HEK293 (cell line): ENCODE data around the gene C3orf80.
"Not testable (repeated sequence)": the region's sequence is repeated elsewhere in the genome, so short reads cannot be mapped to it uniquely, and the experiment has no call there.

Experiments used
- CTCF ChIA-PET: fragments of 350-600 bp; formaldehyde crosslinking; extraction: SDS; loops from one replicate; lab custom pipeline; 2021; ENCODE audit warnings: antibody characterized with exemption; lab: Yijun Ruan, JAX
- POLR2A ChIA-PET: fragments of 300-600 bp; formaldehyde crosslinking; extraction: SDS; loops from one replicate; lab custom pipeline; 2020; ENCODE audit warnings: antibody characterized with exemption, inconsistent platforms; lab: Yijun Ruan, JAX
- H3K27ac ChIP-seq: fragments of 200-500 bp; sonication (Bioruptor generic); 2 replicates; pipeline ENCODE4 v1.5.1; 2014; ENCODE audit warnings: low read depth, low read length, control low read depth, inconsistent platforms; ENCODE audit errors: extremely low read depth
- H3K36me3 ChIP-seq, 2 experiments: fragments of 200-500 bp in 1 of 2; sonication (Bioruptor generic) in 1 of 2; 1 replicate in 1 of 2; 2 replicates in 1 of 2; pipeline ENCODE4 v1.5.1; 2014 to 2017; ENCODE audit warnings: inconsistent platforms in 2 of 2, low read length in 2 of 2; ENCODE audit not compliant: control insufficient read depth in 2 of 2, insufficient read depth in 1 of 2
- H3K4me1 ChIP-seq: fragments of 200-500 bp; sonication (Bioruptor generic); 2 replicates; pipeline ENCODE4 v1.5.1; 2014; ENCODE audit warnings: mild to moderate bottlenecking, low read length, inconsistent platforms; ENCODE audit not compliant: control insufficient read depth, insufficient read depth
- H3K4me3 ChIP-seq: 2 replicates; pipeline ENCODE4 v1.5.1; 2011; ENCODE audit warnings: low read depth, mild to moderate bottlenecking, control low read depth, low read length, moderate library complexity
- H3K9me3 ChIP-seq: fragments of 200-500 bp; sonication (Bioruptor generic); 2 replicates; pipeline ENCODE4 v1.5.1; 2014; ENCODE audit warnings: low read depth, low read length, inconsistent platforms; ENCODE audit not compliant: control insufficient read depth, insufficient read depth
- EGR2 ChIP-seq: fragments of 450-650 bp; formaldehyde crosslinking; IDR thresholded peaks from 2 replicates; pipeline ENCODE4 v1.5.1; 2016; ENCODE audit warnings: low read depth, missing biosample characterization, missing genetic modification characterization
- OSR2 ChIP-seq: fragments of 450-650 bp; formaldehyde crosslinking; IDR thresholded peaks from 2 replicates; pipeline ENCODE4 v1.5.1; 2016; ENCODE audit warnings: missing biosample characterization, missing genetic modification characterization
- OVOL3 ChIP-seq: fragments of 450-650 bp; formaldehyde crosslinking; IDR thresholded peaks from 2 replicates; pipeline ENCODE4 v1.5.1; 2016; ENCODE audit warnings: missing biosample characterization, missing genetic modification characterization
- PBX3 ChIP-seq: sonication (generic); formaldehyde crosslinking; IDR thresholded peaks from 2 replicates; pipeline ENCODE4 v1.8.1; 2022; ENCODE audit warnings: mild to moderate bottlenecking, moderate library complexity, missing genetic modification reagents
- SP3 ChIP-seq: fragments of 450-650 bp; formaldehyde crosslinking; IDR thresholded peaks from 2 replicates; pipeline ENCODE4 v1.5.1; 2016; ENCODE audit warnings: missing biosample characterization, missing genetic modification characterization
- ZBTB11 ChIP-seq: fragments of 450-650 bp; formaldehyde crosslinking; conservative IDR thresholded peaks from 2 replicates; pipeline ENCODE4 v1.5.1; 2016; ENCODE audit warnings: low read depth, missing biosample characterization, missing genetic modification characterization
- ZBTB17 ChIP-seq: fragments of 450-650 bp; formaldehyde crosslinking; IDR thresholded peaks from 2 replicates; pipeline ENCODE4 v1.5.1; 2016; ENCODE audit warnings: missing biosample characterization, missing genetic modification characterization
- ZBTB20 ChIP-seq: fragments of 450-650 bp; formaldehyde crosslinking; IDR thresholded peaks from 2 replicates; pipeline ENCODE4 v1.5.1; 2016; ENCODE audit warnings: missing biosample characterization, missing genetic modification characterization
- ZBTB48 ChIP-seq: fragments of 450-650 bp; formaldehyde crosslinking; IDR thresholded peaks from 2 replicates; pipeline ENCODE4 v1.5.1; 2016; ENCODE audit warnings: missing biosample characterization, missing genetic modification characterization
- ZEB2 ChIP-seq: fragments of 450-650 bp; formaldehyde crosslinking; IDR thresholded peaks from 2 replicates; pipeline ENCODE4 v1.5.1; 2016; ENCODE audit warnings: missing biosample characterization, missing genetic modification characterization
- ZFHX2 ChIP-seq: fragments of 450-650 bp; formaldehyde crosslinking; conservative IDR thresholded peaks from 2 replicates; pipeline ENCODE4 v1.5.1; 2016; ENCODE audit warnings: missing biosample characterization, missing genetic modification characterization
- ZFP37 ChIP-seq: fragments of 450-650 bp; formaldehyde crosslinking; IDR thresholded peaks from 2 replicates; pipeline ENCODE4 v1.5.1; 2016; ENCODE audit warnings: missing biosample characterization, missing genetic modification characterization
- ZNF202 ChIP-seq: fragments of 450-650 bp; formaldehyde crosslinking; IDR thresholded peaks from 2 replicates; pipeline ENCODE4 v1.5.1; 2016; ENCODE audit warnings: missing biosample characterization, missing genetic modification characterization, borderline replicate concordance
- ZNF292 ChIP-seq: fragments of 450-650 bp; formaldehyde crosslinking; IDR thresholded peaks from 2 replicates; pipeline ENCODE4 v1.5.1; 2016; ENCODE audit warnings: low read depth, missing biosample characterization, missing genetic modification characterization, borderline replicate concordance
- ZNF324 ChIP-seq: fragments of 450-650 bp; formaldehyde crosslinking; IDR thresholded peaks from 2 replicates; pipeline ENCODE4 v1.5.1; 2016; ENCODE audit warnings: missing biosample characterization, missing genetic modification characterization
- ZNF335 ChIP-seq: fragments of 450-650 bp; formaldehyde crosslinking; conservative IDR thresholded peaks from 2 replicates; pipeline ENCODE4 v1.5.1; 2016; ENCODE audit warnings: missing biosample characterization, missing genetic modification characterization
- ZNF394 ChIP-seq: fragments of 450-650 bp; formaldehyde crosslinking; IDR thresholded peaks from 2 replicates; pipeline ENCODE4 v1.5.1; 2016; ENCODE audit warnings: missing biosample characterization, missing genetic modification characterization, mild to moderate bottlenecking, moderate library complexity, borderline replicate concordance
- ZNF48 ChIP-seq: fragments of 450-650 bp; formaldehyde crosslinking; IDR thresholded peaks from 2 replicates; pipeline ENCODE4 v1.5.1; 2016; ENCODE audit warnings: missing biosample characterization, missing genetic modification characterization
- ZNF501 ChIP-seq: fragments of 450-650 bp; formaldehyde crosslinking; IDR thresholded peaks from 2 replicates; pipeline ENCODE4 v1.5.1; 2016; ENCODE audit warnings: missing biosample characterization, missing genetic modification characterization
- ZNF514 ChIP-seq: fragments of 450-650 bp; formaldehyde crosslinking; IDR thresholded peaks from 2 replicates; pipeline ENCODE4 v1.5.1; 2016; ENCODE audit warnings: missing biosample characterization, missing genetic modification characterization
- ZNF555 ChIP-seq: fragments of 450-650 bp; formaldehyde crosslinking; conservative IDR thresholded peaks from 2 replicates; pipeline ENCODE4 v1.5.1; 2017; ENCODE audit warnings: missing biosample characterization, mild to moderate bottlenecking, missing genetic modification characterization, inconsistent platforms
- ZNF629 ChIP-seq: fragments of 450-650 bp; formaldehyde crosslinking; IDR thresholded peaks from 2 replicates; pipeline ENCODE4 v1.5.1; 2017; ENCODE audit warnings: missing biosample characterization, missing genetic modification characterization
- ZNF654 ChIP-seq: fragments of 450-650 bp; formaldehyde crosslinking; IDR thresholded peaks from 2 replicates; pipeline ENCODE4 v1.5.1; 2016; ENCODE audit warnings: low read depth, missing biosample characterization, missing genetic modification characterization
- ZNF843 ChIP-seq: fragments of 450-650 bp; formaldehyde crosslinking; IDR thresholded peaks from 2 replicates; pipeline ENCODE4 v1.5.1; 2016; ENCODE audit warnings: missing biosample characterization, missing genetic modification characterization
- ZSCAN30 ChIP-seq: fragments of 450-650 bp; IDR thresholded peaks from 2 replicates; pipeline ENCODE4 v1.5.1; 2018; ENCODE audit warnings: missing biosample characterization, mild to moderate bottlenecking, missing genetic modification characterization, moderate library complexity
- ZXDB ChIP-seq: fragments of 450-650 bp; formaldehyde crosslinking; IDR thresholded peaks from 2 replicates; pipeline ENCODE4 v1.5.1; 2016; ENCODE audit warnings: missing biosample characterization, missing genetic modification characterization

The C3orf80 gene

DNA sequence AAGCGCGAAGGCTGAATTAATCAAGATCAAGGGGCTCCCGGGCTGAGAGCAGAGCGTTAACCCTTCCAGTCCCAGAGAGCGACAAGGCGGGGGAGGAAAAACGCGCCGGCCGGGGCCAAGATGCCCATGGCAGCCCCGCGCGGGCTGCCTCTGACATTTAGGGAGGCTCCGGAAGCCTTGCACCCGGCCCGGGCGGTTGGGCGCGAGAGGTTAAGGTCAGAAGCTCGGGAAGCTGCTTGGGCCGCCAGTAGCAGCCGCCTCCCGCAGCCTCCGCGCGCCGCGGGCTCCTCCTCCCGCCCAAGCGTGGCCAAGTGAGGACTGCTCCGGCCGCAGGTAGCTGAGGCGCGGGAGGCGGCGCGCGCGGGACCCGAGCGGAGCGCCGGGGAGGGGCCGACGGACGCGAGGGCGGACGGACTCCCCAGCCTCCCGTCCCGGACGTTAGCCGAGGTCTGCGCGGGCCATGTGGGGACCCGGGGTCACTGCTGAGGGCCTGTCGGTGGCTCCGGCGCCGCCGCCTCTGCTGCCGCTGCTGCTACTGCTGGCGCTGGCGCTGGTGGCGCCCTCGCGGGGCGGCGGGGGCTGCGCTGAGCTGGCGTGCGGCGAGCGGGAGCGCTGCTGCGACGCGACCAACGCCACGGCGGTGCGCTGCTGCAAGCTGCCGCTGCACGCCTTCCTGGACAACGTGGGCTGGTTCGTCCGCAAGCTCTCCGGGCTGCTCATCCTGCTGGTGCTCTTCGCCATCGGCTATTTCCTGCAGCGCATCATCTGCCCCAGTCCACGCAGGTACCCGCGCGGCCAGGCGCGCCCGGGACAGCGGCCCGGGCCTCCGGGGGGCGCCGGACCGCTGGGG lies at the start of gene C3orf80 (continued):
- 0 out of 2 replicates have a peak, but pooled peaks have one; percentile 29 for TF ChIP-seq ZNF324 (tag by site-specific recombination)
- 0 out of 2 replicates have a peak, but pooled peaks have one; percentile 36 for TF ChIP-seq ZEB2 (tag by site-specific recombination)
- peak; percentile 66 for TF ChIP-seq ZFHX2 (tag by site-specific recombination)
- TF ChIP-seq ZBTB20 (tag by site-specific recombination), result peak; percentile 65
- TF ChIP-seq OSR2, result peak; percentile 87
- TF ChIP-seq ZBTB17 (tag by site-specific recombination), result peak; percentile 89
- TF ChIP-seq ZNF514 (tag by site-specific recombination), result no peak
- peak; percentile 75 for TF ChIP-seq ZNF335 (tag by site-specific recombination)
- peak; percentile 51 for TF ChIP-seq EGR2 (tag by site-specific recombination)
- 0 out of 2 replicates have a peak, but pooled peaks have one; percentile 30 for TF ChIP-seq ZNF394 (tag by site-specific recombination)
- TF ChIP-seq ZNF501 (tag by site-specific recombination), result peak; percentile 58
- peak; percentile 55; the same call in 1 of the 2 replicates for TF ChIP-seq PBX3 (CRISPR knock-in tag)
- no peak for TF ChIP-seq ZNF843 (tag by site-specific recombination)
- peak; percentile 76 for TF ChIP-seq ZFP37 (tag by site-specific recombination)
- TF ChIP-seq ZBTB48 (tag by site-specific recombination), result no peak
- TF ChIP-seq SP3 (tag by site-specific recombination), result peak; percentile 44

GRCh38 chr3:160176923-160177322 lies 48.3 kb upstream of the C3orf80 start:
- TF ChIP-seq ZNF48 (tag by site-specific recombination) (no peak), ZSCAN30 (tag by site-specific recombination) (no peak), ZNF629 (tag by site-specific recombination) (no peak), ZXDB (tag by site-specific recombination) (no peak)
- ChIA-PET POLR2A (no interaction called here), CTCF (interaction anchor here (1.5 to 1.9 kb wide), 2 partner anchors 14 to 144 kb away, joined by 3 to 6 read pairs; no protein-coding TSS in a partner anchor)
- no peak overlapping the region for H3K27ac ChIP-seq
- H3K9me3 ChIP-seq, result no peaks in the 10 kb centered on the region
- H3K4me1 ChIP-seq, result peaks cover 9% of the 10 kb centered on the region
- H3K36me3 ChIP-seq, result no peaks in the 10 kb centered on the region
- H3K4me3 ChIP-seq, result no peak overlapping the region

DNA sequence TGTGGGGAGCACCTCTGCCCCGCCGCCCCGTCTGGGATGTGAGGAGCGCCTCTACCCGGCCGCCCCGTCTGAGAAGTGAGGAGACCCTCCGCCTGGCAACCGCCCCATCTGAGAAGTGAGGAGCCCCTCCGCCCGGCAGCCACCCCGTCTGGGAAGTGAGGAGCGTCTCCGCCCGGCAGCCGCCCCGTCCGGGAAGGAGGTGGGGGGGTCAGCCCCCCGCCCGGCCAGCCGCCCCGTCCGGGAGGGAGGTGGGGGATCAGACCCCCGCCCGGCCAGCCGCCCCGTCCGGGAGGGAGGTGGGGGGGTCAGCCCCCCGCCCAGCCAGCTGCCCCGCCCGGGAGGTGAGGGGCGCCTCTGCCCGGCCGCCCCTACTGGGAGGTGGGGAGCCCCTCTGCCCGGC lies 46.6 kb upstream of the C3orf80 start:
- CTCF ChIA-PET, H3K27ac ChIP-seq, H3K4me3 ChIP-seq, H3K4me1 ChIP-seq, H3K36me3 ChIP-seq, POLR2A ChIA-PET, H3K9me3 ChIP-seq: not testable (repeated sequence)

DNA sequence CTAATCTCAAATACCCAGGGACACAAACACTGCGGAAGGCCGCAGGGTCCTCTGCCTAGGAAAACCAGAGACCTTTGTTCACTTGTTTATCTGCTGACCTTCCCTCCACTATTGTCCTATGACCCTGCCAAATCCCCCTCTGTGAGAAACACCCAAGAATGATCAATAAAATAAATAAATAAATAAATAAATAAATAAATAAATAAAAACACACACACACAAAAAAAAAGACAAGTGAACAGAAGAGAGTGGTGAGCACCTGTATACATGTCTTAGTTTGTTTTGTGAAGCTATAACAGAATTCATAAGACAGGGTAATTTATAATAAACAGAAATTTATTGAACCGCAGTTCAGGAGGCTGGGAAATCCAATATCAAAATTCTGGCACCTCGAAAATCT lies 45.8 kb upstream of the C3orf80 start:
- H3K36me3 ChIP-seq, H3K4me3 ChIP-seq, H3K27ac ChIP-seq, H3K4me1 ChIP-seq, POLR2A ChIA-PET, CTCF ChIA-PET, H3K9me3 ChIP-seq: not testable (repeated sequence)
- TF ChIP-seq OVOL3 (tag by site-specific recombination) (0 out of 2 replicates have a peak, but pooled peaks have one; percentile 51), ZNF202 (tag by site-specific recombination) (0 out of 2 replicates have a peak, but pooled peaks have one; percentile 42), ZNF555 (tag by site-specific recombination) (peak; percentile 77), ZNF292 (0 out of 2 replicates have a peak, but pooled peaks have one; percentile 36), ZNF654 (tag by site-specific recombination) (peak; percentile 34), ZNF394 (tag by site-specific recombination) (peak; percentile 88), ZXDB (tag by site-specific recombination) (peak; percentile 51; the same call in 1 of the 2 replicates), ZBTB11 (tag by site-specific recombination) (peak; percentile 82)
